ENCODE measurements around the gene GRAP. TPM values are rescaled to one million over a fixed set of nuclear protein-coding genes. Genes with fewer than 3 reads are reported as not detected.

Gene GRAP
- total RNA-seq = 25.3 and 26.1 TPM in 2 replicates

GRCh38 chr17:19046782-19047375 is at the start of gene GRAP:
Gene GRAP, minus strand, starts transcription at chr17:19046957. Its CDS starts 31 bp downstream, at chr17:19046926.

GRCh38 chr17:19004421-19005136 is 42.2 kb downstream of the GRAP start, which contains the start of gene FAM83G:
Gene FAM83G, minus strand, starts transcription at chr17:19004764. Its CDS starts 723 bp downstream, at chr17:19004041.

Other genes with a start within 250 kb of the GRAP start
- 38.7 and 59.2 TPM in 2 replicates for gene PRPSAP2, start 188.8 kb downstream of the GRAP start, total RNA-seq
- not detected in 2 replicates for gene SLC5A10, start 94.8 kb downstream of the GRAP start, total RNA-seq
- 8.2 and 14.2 TPM in 2 replicates for gene FAM83G, start 42.2 kb downstream of the GRAP start, total RNA-seq
- gene GRAPL, start 80.6 kb upstream of the GRAP start, total RNA-seq = 15.2 and 40.6 TPM in 2 replicates
- gene EPN2, start 190.4 kb upstream of the GRAP start, total RNA-seq = 24.7 and 44.5 TPM in 2 replicates

All from endothelial cell of coronary artery (primary cell).